B cell (primary cell): Measurements from ENCODE around the gene PRRC2B. TPM values are rescaled to one million over a fixed set of nuclear protein-coding genes. Genes with fewer than 3 reads are reported as not detected.

ENCODE experiments used
- ATAC-seq: fragments of 200-7000 bp; cut with Tn5 transposase; one replicate; pipeline ENCODE4 v1.10.0; 2021; ENCODE audit warnings: low read depth, mild to moderate bottlenecking, moderate number of reproducible peaks, moderate library complexity
- CTCF ChIA-PET: fragments of 350-600 bp; sonication (Branson Sonifier 250); formaldehyde crosslinking; loops from one replicate; lab custom pipeline; 2021; ENCODE audit warnings: antibody characterized with exemption, inconsistent platforms; lab: Charles Lee
- POLR2A ChIA-PET: fragments of 350-600 bp; sonication (Branson Sonifier 250); formaldehyde crosslinking; loops from one replicate; lab custom pipeline; 2021; ENCODE audit warnings: antibody characterized with exemption; lab: Charles Lee
- DNase-seq: peaks from one replicate; pipeline ENCODE4 v3.0.0; 2013
- H2AFZ ChIP-seq: 2 replicates; pipeline ENCODE4 v1.6.1; 2012; ENCODE audit warnings: mild to moderate bottlenecking, low read depth, low read length; ENCODE audit not compliant: insufficient read depth, poor library complexity, severe bottlenecking
- H3K27ac ChIP-seq, 2 donors: 1 replicate in 1 of 2; 2 replicates in 1 of 2; pipeline ENCODE4 v1.5.1; 2012 to 2013; ENCODE audit warnings: low read length in 2 of 2, mild to moderate bottlenecking in 2 of 2, moderate library complexity in 1 of 2
- H3K27me3 ChIP-seq, 4 experiments: fragments of 200-600 bp in 1 of 4; sonication (generic) in 1 of 4; replicated peaks in 1 of 4; 1 replicate in 2 of 4; 2 replicates in 2 of 4; pipeline versions ENCODE4 v1.6.1 to v1.7.0; 2013 to 2016; ENCODE audit warnings: low read length in 3 of 4, mild to moderate bottlenecking in 2 of 4, mixed read lengths in 1 of 4, moderate library complexity in 1 of 4; ENCODE audit not compliant: insufficient read depth in 4 of 4, control insufficient read depth in 3 of 4; ENCODE audit errors: control extremely low read depth in 1 of 4
- H3K36me3 ChIP-seq, 2 experiments: replicated peaks in 1 of 2; 1 replicate in 1 of 2; 2 replicates in 1 of 2; pipeline versions ENCODE4 v1.6.1 to v1.7.1; 2013; ENCODE audit warnings: low read length in 1 of 2; ENCODE audit not compliant: insufficient read depth in 2 of 2, control insufficient read depth in 1 of 2; ENCODE audit errors: control extremely low read depth in 1 of 2, extremely low read depth in 1 of 2
- H3K4me1 ChIP-seq, 2 donors: fragments of 200-600 bp in 1 of 2; sonication (generic) in 1 of 2; 1 replicate in 1 of 2; 2 replicates in 1 of 2; pipeline versions ENCODE4 v1.5.1 to v1.6.1; 2013 to 2017; ENCODE audit warnings: low read length in 2 of 2; ENCODE audit not compliant: control insufficient read depth in 2 of 2, insufficient read depth in 2 of 2
- H3K4me2 ChIP-seq: replicated peaks from 2 replicates; pipeline ENCODE3; 2012; ENCODE audit warnings: mild to moderate bottlenecking, low read depth, low read length; ENCODE audit not compliant: poor library complexity, severe bottlenecking
- H3K4me3 ChIP-seq, 5 experiments: fragments of 200-600 bp in 1 of 5; sonication (generic) in 1 of 5; 1 replicate in 3 of 5; 2 replicates in 2 of 5; pipeline versions ENCODE4 v1.5.1 to v1.7.0; 2011 to 2016; ENCODE audit warnings: low read length in 4 of 5, mild to moderate bottlenecking in 4 of 5, low read depth in 2 of 5, control low read depth in 1 of 5, moderate library complexity in 1 of 5; ENCODE audit not compliant: insufficient read depth in 1 of 5; ENCODE audit errors: control extremely low read depth in 1 of 5, extremely low read depth in 1 of 5
- H3K79me2 ChIP-seq: fragments of 200-600 bp; sonication (generic); one replicate; pipeline ENCODE4 v1.6.0; 2016; ENCODE audit warnings: low read length; ENCODE audit not compliant: control insufficient read depth, insufficient read depth
- H3K9ac ChIP-seq: fragments of 200-600 bp; sonication (generic); 2 replicates; pipeline ENCODE4 v1.6.1; 2017; ENCODE audit warnings: mild to moderate bottlenecking, low read length, moderate library complexity
- H3K9me3 ChIP-seq, 3 donors: one replicate each; pipeline versions ENCODE4 v1.6.1 to v1.7.1; 2013; ENCODE audit warnings: low read length in 2 of 3; ENCODE audit not compliant: control insufficient read depth in 2 of 3, insufficient read depth in 1 of 3; ENCODE audit errors: control extremely low read depth in 1 of 3
- H4K20me1 ChIP-seq: 2 replicates; pipeline ENCODE4 v1.6.0; 2012; ENCODE audit warnings: mild to moderate bottlenecking, low read length; ENCODE audit not compliant: insufficient read depth, control insufficient read depth, poor library complexity, severe bottlenecking
- H3K27ac Mint-ChIP-seq: one replicate; pipeline ENCODE4 v1.8.0; 2021; ENCODE audit warnings: mixed read lengths
- H3K27me3 Mint-ChIP-seq: one replicate; pipeline ENCODE4 v1.8.0; 2021; ENCODE audit warnings: mixed read lengths
- H3K4me1 Mint-ChIP-seq: one replicate; pipeline ENCODE4 v1.8.0; 2021; ENCODE audit warnings: mixed read lengths
- H3K4me3 Mint-ChIP-seq: one replicate; pipeline ENCODE4 v1.8.0; 2021; ENCODE audit warnings: mixed read lengths
- H3K9me3 Mint-ChIP-seq: one replicate; pipeline ENCODE4 v1.8.0; 2022; ENCODE audit warnings: mixed read lengths; ENCODE audit not compliant: insufficient read depth
- EZH2 ChIP-seq: IDR thresholded peaks from 2 replicates; pipeline ENCODE4 v1.6.1; 2012; ENCODE audit warnings: borderline replicate concordance, low read depth, mild to moderate bottlenecking, moderate library complexity, low read length; ENCODE audit not compliant: insufficient read depth, poor library complexity, severe bottlenecking
- WGBS: methylation state at CpG from one replicate; pipeline ENCODE4 v1.1.5; 2013; ENCODE audit warnings: missing lambda C conversion rate; ENCODE audit not compliant: insufficient coverage; 5-methylcytosine and 5-hydroxymethylcytosine counted together
- intact Hi-C: fragments of 100-400 bp; cut with micrococcal nuclease; formaldehyde crosslinking; loops from one replicate; pipeline ENCODE4 v1.10.0; 2022
- polyA plus RNA-seq: library from polyadenylated mRNA; depleted of rRNA; stranded (reverse); fragments of >200 nt; gene quantifications from 2 replicates; pipeline ENCODE4 v1.2.3, GENCODE V29; 2012
- total RNA-seq, 2 donors: library from RNA; stranded (reverse); fragments of 120-200 nt in 1 of 2; gene quantifications; 1 replicate in 1 of 2; 2 replicates in 1 of 2; pipeline versions ENCODE4 v1.2.3 to v1.2.4, GENCODE V29; 2013 to 2022
- TF ChIP-seq, protein P1 (sequence below): fragments of 200-600 bp; IDR thresholded peaks from one replicate; pipeline ENCODE4 v1.8.0; 2022; ENCODE audit warnings: antibody characterized with exemption, mild to moderate bottlenecking

The PRRC2B gene
- total and polyA plus RNA-seq, 2 donors (not counting 1 experiment from before 2014, with no cell fraction given), result 63.9 to 268 TPM

- Histone ChIP-seq H3K27me3 (no peaks in the 10 kb centered on the region), H3K9me3 (no peaks in the 10 kb centered on the region), H3K4me3 (no peak overlapping the region), H3K9ac (no peak overlapping the region), H3K4me2 (peak overlapping the region; percentile 55), H3K79me2 (peaks cover 100% of the 10 kb centered on the region), H3K4me1 (peaks cover 36 to 51% of the 10 kb centered on the region in 2 donors), H4K20me1 (peaks cover 100% of the 10 kb centered on the region), H2AFZ (no peak overlapping the region), H3K27ac (no peak overlapping the region), H3K36me3 (peaks cover 6 to 29% of the 10 kb centered on the region in 2 experiments)
- WGBS, result 100% methylated on average over 3 of the region's 4 CpGs
- POLR2A ChIA-PET, result interaction anchor here (0.6 kb wide), 1 partner anchor 43 kb away, joined by 7 read pairs; no protein-coding TSS in a partner anchor
- TF ChIP-seq EZH2, result no peak
- TF ChIP-seq, protein P1, sequence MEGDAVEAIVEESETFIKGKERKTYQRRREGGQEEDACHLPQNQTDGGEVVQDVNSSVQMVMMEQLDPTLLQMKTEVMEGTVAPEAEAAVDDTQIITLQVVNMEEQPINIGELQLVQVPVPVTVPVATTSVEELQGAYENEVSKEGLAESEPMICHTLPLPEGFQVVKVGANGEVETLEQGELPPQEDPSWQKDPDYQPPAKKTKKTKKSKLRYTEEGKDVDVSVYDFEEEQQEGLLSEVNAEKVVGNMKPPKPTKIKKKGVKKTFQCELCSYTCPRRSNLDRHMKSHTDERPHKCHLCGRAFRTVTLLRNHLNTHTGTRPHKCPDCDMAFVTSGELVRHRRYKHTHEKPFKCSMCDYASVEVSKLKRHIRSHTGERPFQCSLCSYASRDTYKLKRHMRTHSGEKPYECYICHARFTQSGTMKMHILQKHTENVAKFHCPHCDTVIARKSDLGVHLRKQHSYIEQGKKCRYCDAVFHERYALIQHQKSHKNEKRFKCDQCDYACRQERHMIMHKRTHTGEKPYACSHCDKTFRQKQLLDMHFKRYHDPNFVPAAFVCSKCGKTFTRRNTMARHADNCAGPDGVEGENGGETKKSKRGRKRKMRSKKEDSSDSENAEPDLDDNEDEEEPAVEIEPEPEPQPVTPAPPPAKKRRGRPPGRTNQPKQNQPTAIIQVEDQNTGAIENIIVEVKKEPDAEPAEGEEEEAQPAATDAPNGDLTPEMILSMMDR, result no peak
- DNase-seq (no peak), ATAC-seq (no peak)
- Mint-ChIP-seq H3K27me3 (no peaks in the 10 kb centered on the region), H3K9me3 (no peaks in the 10 kb centered on the region), H3K4me3 (no peak overlapping the region), H3K27ac (no peak overlapping the region), H3K4me1 (peaks cover 81% of the 10 kb centered on the region)
- intact Hi-C loops, result no loop called here
- CTCF ChIA-PET, result interaction anchor here (2.3 kb wide), 1 partner anchor 67 kb away, joined by 9 read pairs; no protein-coding TSS in a partner anchor
These were observed 22.6 kb downstream of the PRRC2B start for GRCh38 chr9:131416509-131416908.

DNA sequence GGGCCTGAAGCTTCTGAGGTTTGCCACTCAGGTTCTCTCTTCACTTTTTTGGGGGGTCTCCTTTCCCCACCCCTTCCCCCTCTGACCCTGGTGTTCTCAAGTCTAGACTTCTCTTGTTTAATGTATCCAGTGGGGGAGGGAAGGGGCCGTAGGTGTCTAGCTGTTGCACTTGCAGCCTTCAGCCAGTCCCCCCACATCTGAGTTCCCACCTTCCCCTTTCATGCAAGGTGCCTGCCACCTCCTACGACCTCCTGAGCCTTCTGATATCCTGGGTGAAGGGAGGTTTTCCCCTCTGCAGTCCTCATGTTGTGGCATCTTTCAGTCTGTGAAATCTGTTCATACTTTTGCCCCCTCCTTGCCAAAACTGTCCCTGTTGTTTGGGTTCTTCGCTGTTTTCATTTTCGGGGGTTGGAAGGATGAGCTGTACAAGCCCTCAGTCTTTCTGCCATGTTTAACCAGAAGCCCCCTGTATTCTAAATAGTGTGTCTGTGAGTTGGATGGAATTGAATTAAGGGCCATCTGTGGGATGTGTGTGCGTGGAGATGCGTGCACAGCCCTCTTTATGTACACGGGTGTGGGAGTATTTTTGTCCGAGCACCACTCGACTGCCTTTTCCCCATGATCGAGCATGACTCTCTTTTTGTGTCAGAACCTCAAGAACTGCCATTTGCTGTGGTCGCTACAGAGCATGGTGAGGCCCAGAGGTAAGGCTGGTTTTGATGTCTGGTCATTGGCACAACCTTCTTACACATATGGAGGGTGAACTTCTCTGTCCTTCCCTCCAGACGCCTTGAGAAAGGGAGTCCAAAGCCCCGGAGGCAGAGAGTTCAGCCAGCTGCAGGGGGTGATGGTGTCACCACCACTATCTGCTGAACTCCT lies 23.6 kb downstream of the PRRC2B start:
- Mint-ChIP-seq H3K27me3 (no peaks in the 10 kb centered on the region), H3K4me1 (peaks cover 79% of the 10 kb centered on the region), H3K27ac (peak overlapping the region; percentile 83), H3K9me3 (no peaks in the 10 kb centered on the region), H3K4me3 (peak overlapping the region; percentile 67)
- POLR2A ChIA-PET, result no interaction called here
- peak; percentile 17 for ATAC-seq
- Histone ChIP-seq H3K4me2 (peak overlapping the region; percentile 55), H3K27me3 (no peaks in the 10 kb centered on the region), H3K27ac (peak overlapping the region; percentile 27 to 62), H3K79me2 (peaks cover 100% of the 10 kb centered on the region), H3K4me1 (peaks cover 37 to 52% of the 10 kb centered on the region in 2 donors), H3K4me3 (peak overlapping the region in 2 of 5 experiments; percentile 1 to 18), H4K20me1 (peaks cover 100% of the 10 kb centered on the region), H2AFZ (no peak overlapping the region), H3K9me3 (no peaks in the 10 kb centered on the region), H3K9ac (peak overlapping the region; percentile 12), H3K36me3 (peaks cover 7 to 29% of the 10 kb centered on the region in 2 experiments)
- WGBS, result 46% methylated on average over 7 of the region's 13 CpGs
- intact Hi-C loops, result no loop called here
- DNase-seq, result no peak
- no peak for TF ChIP-seq EZH2
- TF ChIP-seq, protein P1, result no peak
- CTCF ChIA-PET, result interaction anchor here (1.1 to 2.3 kb wide), 2 partner anchors 24 to 68 kb away, joined by 3 to 9 read pairs; no protein-coding TSS in a partner anchor
